H1 (cell line): ENCODE measurements around the gene HOMER3. TPM values are rescaled to one million over a fixed set of nuclear protein-coding genes. Genes with fewer than 3 reads are reported as not detected.
"Not testable (repeated sequence)": the region's sequence is repeated elsewhere in the genome, so short reads cannot be mapped to it uniquely, and the experiment has no call there.

Source experiments
- CTCF ChIA-PET: fragments of 300-600 bp; sonication (Branson Sonifier 250); formaldehyde crosslinking; loops from one replicate; lab custom pipeline; 2021; ENCODE audit not compliant: partially characterized antibody; lab: Charles Lee
- POLR2A ChIA-PET: fragments of 300-600 bp; sonication (Branson Sonifier 250); formaldehyde crosslinking; loops from one replicate; lab custom pipeline; 2021; ENCODE audit warnings: inconsistent platforms; ENCODE audit not compliant: partially characterized antibody; lab: Charles Lee
- DNase-seq, 2 experiments: peaks; one replicate each; pipeline versions ENCODE4 v3.0.0 to v3.0.0-alpha.2; 2010 to 2022; ENCODE audit warnings: low spot score in 2 of 2, low read depth in 1 of 2, mixed read lengths in 1 of 2
- FAIRE-seq: peaks from 2 replicates; lab custom pipeline; 2011; peaks lifted over from hg19 to GRCh38; lab: Jason Lieb, UNC
- H2AFZ ChIP-seq: 2 replicates; pipeline ENCODE4 v1.8.1; 2012; ENCODE audit warnings: low read length, inconsistent platforms
- H2AK5ac ChIP-seq: 2 replicates; pipeline ENCODE4 v1.6.1; 2013; ENCODE audit warnings: low read depth, low read length
- H2BK120ac ChIP-seq: replicated peaks from 2 replicates; pipeline ENCODE3; 2013; ENCODE audit warnings: low read depth, low read length, inconsistent platforms
- H2BK12ac ChIP-seq: 2 replicates; pipeline ENCODE4 v1.6.1; 2013; ENCODE audit warnings: low read depth, low read length
- H2BK15ac ChIP-seq: 2 replicates; pipeline ENCODE4 v1.6.1; 2013; ENCODE audit warnings: low read length
- H2BK20ac ChIP-seq: 2 replicates; pipeline ENCODE4 v1.6.1; 2013; ENCODE audit warnings: low read length
- H2BK5ac ChIP-seq: 2 replicates; pipeline ENCODE4 v1.6.1; 2013; ENCODE audit warnings: low read depth, low read length
- H3K14ac ChIP-seq: 2 replicates; pipeline ENCODE4 v1.6.1; 2013; ENCODE audit warnings: inconsistent platforms; ENCODE audit not compliant: insufficient read length
- H3K18ac ChIP-seq: 2 replicates; pipeline ENCODE4 v1.6.1; 2013; ENCODE audit warnings: low read length; ENCODE audit errors: extremely low read depth
- H3K23ac ChIP-seq: 2 replicates; pipeline ENCODE4 v1.6.1; 2013; ENCODE audit warnings: inconsistent platforms; ENCODE audit not compliant: insufficient read length
- H3K23me2 ChIP-seq: 2 replicates; pipeline ENCODE4 v1.6.1; 2013; ENCODE audit warnings: low read depth, low read length
- H3K27ac ChIP-seq: 2 replicates; pipeline ENCODE4 v1.6.1; 2011; ENCODE audit warnings: low read depth, low read length, inconsistent platforms
- H3K27me3 ChIP-seq, 4 experiments: replicated peaks in 1 of 4; 1 replicate in 1 of 4; 2 replicates in 3 of 4; pipeline versions ENCODE4 v1.6.1 to v1.8.1; 2011 to 2013; ENCODE audit warnings: low read length in 3 of 4, mild to moderate bottlenecking in 3 of 4, inconsistent platforms in 2 of 4, mixed read lengths in 2 of 4, moderate library complexity in 1 of 4; ENCODE audit not compliant: control insufficient read depth in 3 of 4, insufficient read depth in 3 of 4; ENCODE audit errors: extremely low read depth in 1 of 4
- H3K36me3 ChIP-seq, 4 experiments: 2 replicates each; pipeline versions ENCODE4 v1.6.1 to v1.8.1; 2011 to 2013; ENCODE audit warnings: mild to moderate bottlenecking in 4 of 4, low read length in 3 of 4, moderate library complexity in 2 of 4, control low read depth in 1 of 4, inconsistent platforms in 1 of 4; ENCODE audit not compliant: insufficient read depth in 4 of 4, control insufficient read depth in 2 of 4
- H3K4ac ChIP-seq: replicated peaks from 2 replicates; pipeline ENCODE3; 2013; ENCODE audit warnings: low read length, low read depth, mixed read lengths, inconsistent platforms; ENCODE audit not compliant: insufficient read length
- H3K4me1 ChIP-seq, 4 experiments: replicated peaks in 1 of 4; 1 replicate in 1 of 4; 2 replicates in 3 of 4; pipeline versions ENCODE4 v1.6.1 to v1.8.1; 2011 to 2013; ENCODE audit warnings: low read length in 3 of 4, inconsistent platforms in 2 of 4, mixed read lengths in 1 of 4; ENCODE audit not compliant: insufficient read depth in 4 of 4, control insufficient read depth in 3 of 4
- H3K4me2 ChIP-seq, 2 experiments: 2 replicates each; pipeline versions ENCODE4 v1.6.1 to v1.8.1; 2011 to 2013; ENCODE audit warnings: low read depth in 2 of 2, low read length in 2 of 2, control low read depth in 1 of 2, inconsistent platforms in 1 of 2, mild to moderate bottlenecking in 1 of 2; ENCODE audit not compliant: insufficient read depth in 1 of 2
- H3K4me3 ChIP-seq, 4 experiments: fragments of 200-600, 300-600 bp in 1 of 4; sonication (generic), shearing (Covaris generic), sonication (Bioruptor Twin) in 1 of 4; 2 replicates each; pipeline versions ENCODE4 v1.5.1 to v1.8.1; 2011 to 2016; ENCODE audit warnings: low read length in 4 of 4, low read depth in 3 of 4, control low read depth in 2 of 4, inconsistent platforms in 2 of 4, mild to moderate bottlenecking in 2 of 4, mixed read lengths in 1 of 4, moderate library complexity in 1 of 4; ENCODE audit not compliant: insufficient read depth in 2 of 4; ENCODE audit errors: extremely low read depth in 1 of 4
- H3K56ac ChIP-seq: replicated peaks from 2 replicates; pipeline ENCODE3; 2013; ENCODE audit warnings: low read depth, mild to moderate bottlenecking, mixed read lengths, low read length, inconsistent platforms; ENCODE audit not compliant: insufficient read length
- H3K79me1 ChIP-seq: 2 replicates; pipeline ENCODE4 v1.6.1; 2013; ENCODE audit warnings: low read depth, low read length, control low read depth
- H3K79me2 ChIP-seq, 2 experiments: 2 replicates each; pipeline versions ENCODE4 v1.6.1 to v1.8.1; 2012 to 2013; ENCODE audit warnings: low read length in 2 of 2, mild to moderate bottlenecking in 2 of 2, inconsistent platforms in 1 of 2; ENCODE audit not compliant: insufficient read depth in 2 of 2, control insufficient read depth in 1 of 2
- H3K9ac ChIP-seq, 4 experiments: replicated peaks in 1 of 4; 1 replicate in 1 of 4; 2 replicates in 3 of 4; pipeline versions ENCODE4 v1.6.1 to v1.8.1; 2011 to 2013; ENCODE audit warnings: low read depth in 3 of 4, low read length in 3 of 4, control low read depth in 2 of 4, mild to moderate bottlenecking in 2 of 4, moderate library complexity in 2 of 4, inconsistent platforms in 1 of 4; ENCODE audit errors: extremely low read depth in 1 of 4
- H3K9me3 ChIP-seq, 2 experiments: 2 replicates each; pipeline versions ENCODE4 v1.6.1 to v1.8.1; 2012 to 2013; ENCODE audit warnings: mild to moderate bottlenecking in 2 of 2, moderate library complexity in 2 of 2, control low read depth in 1 of 2, inconsistent platforms in 1 of 2, low read depth in 1 of 2, low read length in 1 of 2, mixed read lengths in 1 of 2; ENCODE audit not compliant: insufficient read depth in 2 of 2
- H4K20me1 ChIP-seq, 2 experiments: replicated peaks in 1 of 2; 2 replicates each; pipeline versions ENCODE3 to v1.8.1; 2011 to 2013; ENCODE audit warnings: inconsistent platforms in 2 of 2, low read length in 2 of 2, mild to moderate bottlenecking in 1 of 2; ENCODE audit not compliant: insufficient read depth in 2 of 2, control insufficient read depth in 1 of 2
- H4K5ac ChIP-seq: 2 replicates; pipeline ENCODE4 v1.6.1; 2013; ENCODE audit warnings: low read length, low read depth, mixed read lengths, inconsistent platforms; ENCODE audit not compliant: insufficient read length
- H4K8ac ChIP-seq: 2 replicates; pipeline ENCODE4 v1.8.0; 2013; ENCODE audit warnings: mild to moderate bottlenecking, moderate library complexity, low read length, inconsistent platforms; ENCODE audit not compliant: insufficient read depth; ENCODE audit errors: extremely low read depth
- H4K91ac ChIP-seq: replicated peaks from 2 replicates; pipeline ENCODE3; 2013; ENCODE audit warnings: low read length, mixed read lengths, inconsistent platforms; ENCODE audit not compliant: insufficient read length
- WGBS, 2 experiments: shearing (Covaris generic) in 1 of 2; methylation state at CpG; one replicate each; pipeline versions ENCODE4 v1.1.6 to v1.1.7; 2013 to 2015; ENCODE audit warnings: low lambda C conversion rate in 2 of 2, mixed read lengths in 2 of 2, inconsistent platforms in 1 of 2, low coverage in 1 of 2, missing lambda C conversion rate in 1 of 2; ENCODE audit not compliant: insufficient replicate concordance in 2 of 2, insufficient coverage in 1 of 2, insufficient read length in 1 of 2; ENCODE audit errors: extremely low coverage in 1 of 2, missing lambda C conversion rate in 1 of 2; 5-methylcytosine and 5-hydroxymethylcytosine counted together
- polyA plus RNA-seq, 7 experiments: library from polyadenylated mRNA; depleted of rRNA in 3 of 7; stranded (reverse) in 5 of 7; unstranded in 2 of 7; fragments of >200 nt in 5 of 7; fragments of 200-250 nt in 2 of 7; gene quantifications; 1 replicate in 5 of 7; 2 replicates in 1 of 7; 4 replicates in 1 of 7; pipeline versions ENCODE4 v1.2.1 to v1.2.3, GENCODE V29; 2011 to 2013; ENCODE audit warnings: missing spikeins in 2 of 7, mixed read lengths in 2 of 7
- total RNA-seq: library from RNA; stranded (reverse); fragmentation: NEBNext Ultra II Directional; extraction: Animal tissue kit (Norgen Biotek cat#: 25700); gene quantifications from 2 replicates; pipeline ENCODE4 v1.2.1, GENCODE V29; 2021

The HOMER3 gene
- total and polyA plus RNA-seq, 2 of the 8 experiments (the other 6 are each of a cell fraction or from before 2014, with no cell fraction given) = 28.3 to 41.6 TPM

- H2AK5ac ChIP-seq, H4K91ac ChIP-seq, H4K5ac ChIP-seq, H2BK12ac ChIP-seq, H3K4me2 ChIP-seq, H3K14ac ChIP-seq, H4K8ac ChIP-seq, H2BK120ac ChIP-seq, H3K4me1 ChIP-seq, H3K4me3 ChIP-seq, FAIRE-seq, H3K9me3 ChIP-seq, H2BK15ac ChIP-seq, H3K56ac ChIP-seq, H3K4ac ChIP-seq, H4K20me1 ChIP-seq, CTCF ChIA-PET, H3K18ac ChIP-seq, H2BK20ac ChIP-seq, H3K79me2 ChIP-seq, H2AFZ ChIP-seq, H3K27ac ChIP-seq, H3K79me1 ChIP-seq, H3K36me3 ChIP-seq, H3K23ac ChIP-seq, H2BK5ac ChIP-seq, DNase-seq, H3K27me3 ChIP-seq, H3K9ac ChIP-seq: not testable (repeated sequence)
- POLR2A ChIA-PET = interaction anchor here (0.5 to 2.4 kb wide), 6 partner anchors 8 to 36 kb away, joined by 3 to 10 read pairs (median 4); no protein-coding TSS in a partner anchor
- WGBS, 2 experiments = 80% methylated on average over 17 of the region's 17 CpGs; no CpG with 5 or more reads in 1 of the 2 experiments
- H3K23me2 ChIP-seq = peaks cover 13% of the 10 kb centered on the region; the same call in 1 of the 2 replicates
These were observed 11.5 kb upstream of the HOMER3 start for GRCh38 chr19:18952364-18953003.
